GM18511 (cell line): ENCODE results near the gene MCTP2.
A peak's percentile ranks its signal among the peaks of the same experiment; 100 is the strongest.

Source experiments
- ATAC-seq: cut with Tn5 transposase; IDR thresholded peaks from one replicate; pipeline ENCODE4 v1.9.1; 2021; ENCODE audit warnings: mild to moderate bottlenecking, moderate library complexity; ENCODE audit not compliant: unreplicated experiment

Gene MCTP2

GRCh38 chr15:94522125-94522524 lies 290.8 kb downstream of the MCTP2 start:
- ATAC-seq: no peak

GRCh38 chr15:94523873-94524272 lies 292.5 kb downstream of the MCTP2 start:
- ATAC-seq: no peak

GRCh38 chr15:94524565-94524964 lies 293.2 kb downstream of the MCTP2 start:
- no peak for ATAC-seq

- ATAC-seq: peak; percentile 77
These were observed 294.8 kb downstream of the MCTP2 start for GRCh38 chr15:94526071-94526689.

GRCh38 chr15:94532226-94532625 lies 300.9 kb downstream of the MCTP2 start:
- no peak for ATAC-seq
